Mesendoderm (in vitro differentiated cells): ENCODE measurements around the gene TTC39C.

Experiments
- DNase-seq: peaks from one replicate; pipeline ENCODE4 v3.0.0; 2013
- H2AK5ac ChIP-seq: 2 replicates; pipeline ENCODE4 v1.6.1; 2013; ENCODE audit warnings: low read length, inconsistent platforms
- H2BK120ac ChIP-seq: 2 replicates; pipeline ENCODE4 v1.6.1; 2013; ENCODE audit warnings: low read depth, mild to moderate bottlenecking, low read length, moderate library complexity, mixed read lengths
- H2BK15ac ChIP-seq: replicated peaks from 2 replicates; pipeline ENCODE4 v1.6.1; 2013; ENCODE audit warnings: low read depth, mild to moderate bottlenecking, moderate library complexity
- H2BK5ac ChIP-seq: 2 replicates; pipeline ENCODE4 v1.6.1; 2013; ENCODE audit warnings: low read length, inconsistent platforms
- H3K18ac ChIP-seq: 2 replicates; pipeline ENCODE4 v1.6.1; 2013; ENCODE audit warnings: mild to moderate bottlenecking, low read length, mixed read lengths
- H3K23ac ChIP-seq: one replicate; pipeline ENCODE4 v1.6.1; 2013; ENCODE audit warnings: low read length
- H3K27ac ChIP-seq: 2 replicates; pipeline ENCODE4 v1.5.1; 2013; ENCODE audit warnings: low read depth, mild to moderate bottlenecking, inconsistent platforms, low read length, moderate library complexity
- H3K27me3 ChIP-seq: 2 replicates; pipeline ENCODE4 v1.6.1; 2013; ENCODE audit warnings: low read length, control low read depth, mild to moderate bottlenecking, inconsistent platforms; ENCODE audit not compliant: insufficient read depth, poor library complexity
- H3K36me3 ChIP-seq: 2 replicates; pipeline ENCODE4 v1.6.1; 2013; ENCODE audit warnings: low read length, inconsistent platforms; ENCODE audit not compliant: control insufficient read depth, insufficient read depth
- H3K4ac ChIP-seq: one replicate; pipeline ENCODE4 v1.6.1; 2013; ENCODE audit warnings: low read depth, mild to moderate bottlenecking, low read length, moderate library complexity
- H3K4me1 ChIP-seq: 2 replicates; pipeline ENCODE4 v1.6.1; 2013; ENCODE audit warnings: low read depth, low read length, inconsistent platforms; ENCODE audit not compliant: control insufficient read depth
- H3K4me2 ChIP-seq: 2 replicates; pipeline ENCODE4 v1.6.1; 2013; ENCODE audit warnings: low read length
- H3K4me3 ChIP-seq: 2 replicates; pipeline ENCODE4 v1.5.1; 2013; ENCODE audit warnings: mild to moderate bottlenecking, low read length
- H3K56ac ChIP-seq: one replicate; pipeline ENCODE4 v1.6.1; 2013; ENCODE audit warnings: low read length
- H3K79me1 ChIP-seq: 2 replicates; pipeline ENCODE4 v1.6.1; 2013; ENCODE audit warnings: low read length, inconsistent platforms
- H3K79me2 ChIP-seq: 2 replicates; pipeline ENCODE4 v1.6.1; 2013; ENCODE audit warnings: mild to moderate bottlenecking, low read length; ENCODE audit not compliant: control insufficient read depth, insufficient read depth
- H3K9ac ChIP-seq: 2 replicates; pipeline ENCODE4 v1.6.1; 2013; ENCODE audit warnings: low read length, inconsistent platforms
- H4K5ac ChIP-seq: one replicate; pipeline ENCODE4 v1.6.1; 2013; ENCODE audit warnings: low read length
- H4K8ac ChIP-seq: one replicate; pipeline ENCODE4 v1.6.1; 2013; ENCODE audit warnings: low read depth, mild to moderate bottlenecking, control low read depth, low read length, moderate library complexity
- WGBS: extraction: QIAGEN DNeasy Blood & Tissue Kit; methylation state at CpG from one replicate; pipeline ENCODE4 v1.1.7; 2013; ENCODE audit warnings: low lambda C conversion rate, missing lambda C conversion rate; ENCODE audit not compliant: insufficient coverage; ENCODE audit errors: extremely low coverage; 5-methylcytosine and 5-hydroxymethylcytosine counted together

Gene TTC39C

DNA sequence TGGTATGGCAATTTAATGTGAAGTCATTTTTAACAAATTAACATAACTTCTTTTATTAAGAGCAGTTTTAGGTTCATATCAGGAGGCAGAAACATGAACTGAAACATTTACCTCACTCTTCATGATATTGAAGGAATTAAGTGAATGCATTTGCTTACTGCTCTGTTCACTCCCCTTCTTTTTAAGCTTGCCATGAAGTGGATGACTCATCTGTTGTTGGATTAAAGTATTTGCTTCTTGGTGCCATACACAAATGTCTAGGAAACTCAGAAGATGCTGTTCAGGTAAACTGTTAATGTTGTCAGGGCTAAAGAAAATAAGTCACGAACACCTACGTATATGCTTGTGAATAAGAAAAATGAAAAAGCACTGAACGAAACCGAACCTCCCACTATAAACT lies 114.1 kb downstream of the TTC39C start:
- Histone ChIP-seq H3K27me3 (no peaks in the 10 kb centered on the region), H2BK5ac (no peak overlapping the region), H3K23ac (no peak overlapping the region), H3K4me1 (no peaks in the 10 kb centered on the region), H3K9ac (no peak overlapping the region), H3K4me2 (no peak overlapping the region), H4K5ac (no peak overlapping the region), H3K4ac (no peak overlapping the region), H3K4me3 (no peak overlapping the region), H2BK120ac (no peak overlapping the region), H4K8ac (no peak overlapping the region), H3K18ac (no peak overlapping the region), H3K79me1 (no peaks in the 10 kb centered on the region), H3K27ac (no peak overlapping the region), H2BK15ac (no peak overlapping the region), H3K36me3 (no peaks in the 10 kb centered on the region), H3K56ac (no peak overlapping the region), H3K79me2 (no peaks in the 10 kb centered on the region), H2AK5ac (no peak overlapping the region)
- no CpG with 5 or more reads among the region's 4 CpGs for WGBS
- no peak for DNase-seq

DNA sequence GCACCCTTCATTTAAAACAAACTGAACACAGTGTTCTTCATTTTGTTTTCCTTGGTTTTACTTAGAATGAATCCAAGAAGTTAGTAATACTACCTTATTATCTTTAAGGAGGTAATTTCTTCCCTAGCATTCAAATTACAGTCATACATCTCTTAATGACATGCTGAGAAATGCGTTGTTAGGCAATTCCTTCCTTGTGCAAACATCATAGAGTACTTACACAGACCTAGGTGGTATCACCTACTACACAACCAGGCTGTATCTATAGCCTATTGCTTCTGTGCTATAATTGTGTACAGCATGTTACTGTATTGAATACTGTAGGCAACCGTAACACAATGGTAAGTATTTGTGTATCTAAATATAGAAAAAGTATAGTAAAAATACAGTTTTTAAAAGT lies 115.9 kb downstream of the TTC39C start:
- Histone ChIP-seq H2BK120ac (no peak overlapping the region), H3K4ac (no peak overlapping the region), H3K18ac (no peak overlapping the region), H4K5ac (no peak overlapping the region), H3K27me3 (no peaks in the 10 kb centered on the region), H2AK5ac (no peak overlapping the region), H2BK5ac (no peak overlapping the region), H3K4me2 (no peak overlapping the region), H3K9ac (no peak overlapping the region), H3K36me3 (no peaks in the 10 kb centered on the region), H3K4me3 (no peak overlapping the region), H4K8ac (no peak overlapping the region), H3K27ac (no peak overlapping the region), H2BK15ac (no peak overlapping the region), H3K23ac (no peak overlapping the region), H3K79me2 (no peaks in the 10 kb centered on the region), H3K79me1 (no peaks in the 10 kb centered on the region), H3K56ac (no peak overlapping the region), H3K4me1 (no peaks in the 10 kb centered on the region)
- DNase-seq = no peak
- no CpG with 5 or more reads among the region's 2 CpGs for WGBS

DNA sequence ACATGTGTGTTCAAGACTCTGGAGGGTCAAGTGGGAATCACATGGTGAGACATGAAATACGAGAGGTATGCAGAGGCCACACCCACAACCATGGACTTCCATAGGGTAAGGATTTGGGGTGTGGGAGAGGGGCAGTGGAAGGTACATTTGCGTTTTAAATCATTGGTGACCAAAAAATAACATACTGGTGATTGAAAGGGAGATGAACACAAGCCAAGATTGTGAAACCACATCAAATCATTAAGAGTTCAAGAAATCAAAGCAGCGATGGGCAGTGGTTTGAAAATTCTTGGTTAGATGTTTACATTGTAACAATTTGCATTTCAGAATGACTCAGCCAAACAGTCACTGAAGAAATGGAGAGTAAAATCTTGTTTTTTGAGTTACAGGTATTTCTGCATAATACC lies 122.4 kb downstream of the TTC39C start:
- no peak overlapping the region for H3K23ac ChIP-seq
- H2BK5ac ChIP-seq = no peak overlapping the region

DNA sequence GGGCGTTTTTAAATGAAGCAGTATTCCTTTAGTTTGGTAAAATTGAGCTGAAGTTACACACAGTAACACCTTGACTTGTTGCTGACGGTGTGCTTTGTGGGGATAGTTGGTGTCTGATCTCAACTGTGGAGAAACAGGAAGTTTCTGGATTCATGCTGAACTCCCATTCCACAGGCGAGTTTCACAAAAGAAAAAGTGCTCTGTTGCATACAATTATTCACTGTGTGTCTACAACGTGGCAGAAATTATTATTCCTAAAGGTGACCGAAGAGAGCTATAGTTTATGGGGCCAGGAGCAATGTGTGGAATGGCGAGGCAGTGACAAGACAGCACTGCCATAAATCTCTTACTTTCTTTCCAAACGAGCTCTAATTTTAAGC lies 123.8 kb downstream of the TTC39C start:
- Histone ChIP-seq H3K4me2 (peak overlapping the region; percentile 79), H3K4me1 (peaks cover 7% of the 10 kb centered on the region), H3K79me2 (no peaks in the 10 kb centered on the region), H3K36me3 (no peaks in the 10 kb centered on the region), H3K27me3 (no peaks in the 10 kb centered on the region), H4K5ac (peak overlapping the region; percentile 81), H2BK5ac (no peak overlapping the region), H3K9ac (peak overlapping the region; percentile 70), H3K18ac (peak overlapping the region; percentile 14), H3K4ac (no peak overlapping the region), H2BK15ac (no peak overlapping the region), H3K4me3 (peak overlapping the region; percentile 25), H2BK120ac (no peak overlapping the region), H3K23ac (no peak overlapping the region), H3K56ac (peak overlapping the region; percentile 78), H3K27ac (no peak overlapping the region), H2AK5ac (no peak overlapping the region), H4K8ac (no peak overlapping the region), H3K79me1 (no peaks in the 10 kb centered on the region)
- WGBS = no CpG with 5 or more reads among the region's 7 CpGs
- no peak for DNase-seq

More for the DNA sequence above, 122.4 kb downstream of the TTC39C start:
- Histone ChIP-seq H3K27ac (no peak overlapping the region), H3K4me3 (no peak overlapping the region), H4K8ac (no peak overlapping the region), H3K4me2 (no peak overlapping the region), H2AK5ac (no peak overlapping the region), H3K79me2 (no peaks in the 10 kb centered on the region), H3K4ac (no peak overlapping the region), H3K18ac (no peak overlapping the region), H2BK120ac (no peak overlapping the region), H4K5ac (no peak overlapping the region), H3K79me1 (no peaks in the 10 kb centered on the region), H3K9ac (no peak overlapping the region), H3K56ac (no peak overlapping the region), H3K4me1 (peaks cover 7% of the 10 kb centered on the region), H3K27me3 (no peaks in the 10 kb centered on the region), H3K36me3 (no peaks in the 10 kb centered on the region), H2BK15ac (no peak overlapping the region)
- WGBS = no CpG with 5 or more reads among the region's 3 CpGs
- DNase-seq = peak; percentile 55

DNA sequence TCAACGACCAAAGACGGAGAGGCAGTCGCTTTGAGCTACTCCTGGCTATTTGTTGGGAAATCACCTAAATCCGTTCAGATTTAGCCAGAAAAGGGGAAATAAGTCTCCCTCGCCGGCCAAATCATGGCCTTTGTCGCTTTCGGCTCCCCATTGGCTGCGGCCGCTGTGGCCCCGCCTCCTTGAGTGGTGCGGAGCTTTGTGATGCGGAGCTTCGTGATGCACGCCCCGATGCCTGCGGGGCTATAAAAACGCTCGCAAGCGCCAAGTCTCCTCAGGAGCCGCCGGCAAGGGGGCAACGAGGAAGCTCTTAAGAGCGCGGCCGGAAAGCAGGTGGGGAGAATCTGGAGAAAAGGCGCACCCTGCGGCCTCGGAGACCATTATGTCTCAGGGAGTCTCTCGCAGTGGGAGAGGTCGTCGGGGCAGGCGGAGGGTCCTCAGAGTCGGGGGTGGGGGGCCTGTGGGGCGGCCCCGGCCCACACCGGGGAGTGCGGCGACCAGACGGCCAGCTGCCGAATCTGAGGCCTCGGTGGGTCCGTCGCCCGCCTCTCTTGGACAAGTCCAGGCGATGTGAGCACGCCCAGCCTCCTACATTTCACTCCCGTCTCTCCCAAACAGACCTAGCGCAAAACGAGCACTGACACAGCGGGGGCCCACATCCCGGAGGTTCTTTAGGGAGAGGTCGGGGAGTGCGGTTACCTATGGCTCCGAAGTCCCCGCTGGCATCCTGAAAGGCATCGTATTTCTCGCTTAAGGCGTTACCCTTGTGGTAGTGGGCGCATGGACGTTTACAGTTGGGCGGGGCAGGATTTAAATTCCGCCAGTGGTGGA lies 124.4 kb downstream of the TTC39C start, which contains the start of gene CABYR:
Gene CABYR, plus strand, starts transcription at position 274 of the 828 bp plus-strand sequence. CDS start 4,053 bp downstream, outside the sequence.
- Histone ChIP-seq H3K18ac (peak within 1 kb of the TSS; percentile 46), H3K27ac (no peak within 1 kb of the TSS), H2AK5ac (no peak within 1 kb of the TSS), H3K23ac (no peak within 1 kb of the TSS), H3K4me3 (peak within 1 kb of the TSS; percentile 61), H2BK5ac (no peak within 1 kb of the TSS), H4K5ac (peak within 1 kb of the TSS; percentile 81), H3K4ac (peak within 1 kb of the TSS; percentile 82), H3K27me3 (no peaks in the 10 kb centered on the region), H3K4me1 (peaks cover 7% of the 10 kb centered on the region), H3K9ac (peak within 1 kb of the TSS; percentile 84), H3K79me1 (no peaks in the 10 kb centered on the region), H3K79me2 (no peaks in the 10 kb centered on the region), H2BK15ac (no peak within 1 kb of the TSS), H4K8ac (no peak within 1 kb of the TSS), H3K4me2 (peak within 1 kb of the TSS; percentile 79), H2BK120ac (no peak within 1 kb of the TSS), H3K36me3 (no peaks in the 10 kb centered on the region), H3K56ac (peak within 1 kb of the TSS; percentile 92)
- WGBS = no CpG with 5 or more reads among the region's 63 CpGs
- peak; percentile 96 for DNase-seq
